Activated CD8-positive, alpha-beta T cell treated with anti-CD3 and anti-CD28 coated beads for 36 hours (primary cell): ENCODE measurements around the gene PGS1. TPM values are rescaled to one million over a fixed set of nuclear protein-coding genes. Genes with fewer than 3 reads are reported as not detected.

ENCODE experiments used
- ATAC-seq: fragments of 200-7000 bp; cut with Tn5 transposase; one replicate; pipeline ENCODE4 v1.10.0; 2021; ENCODE audit warnings: mild to moderate bottlenecking, moderate library complexity
- CTCF ChIA-PET: fragments of 350-600 bp; sonication (Branson Sonifier 250); formaldehyde crosslinking; loops from one replicate; lab custom pipeline; 2021; ENCODE audit warnings: antibody characterized with exemption; lab: Charles Lee
- POLR2A ChIA-PET: fragments of 350-600 bp; sonication (Branson Sonifier 250); formaldehyde crosslinking; loops from one replicate; lab custom pipeline; 2021; ENCODE audit warnings: antibody characterized with exemption; lab: Charles Lee
- DNase-seq: peaks from one replicate; pipeline ENCODE4 v3.0.0-alpha.2; 2020
- H3K27ac Mint-ChIP-seq: one replicate; pipeline ENCODE4 v1.8.0; 2021; ENCODE audit warnings: mild to moderate bottlenecking, mixed read lengths
- H3K27me3 Mint-ChIP-seq: one replicate; pipeline ENCODE4 v1.8.0; 2021; ENCODE audit warnings: mixed read lengths
- H3K36me3 Mint-ChIP-seq: one replicate; pipeline ENCODE4 v1.8.0; 2021; ENCODE audit warnings: low read depth, mixed read lengths
- H3K4me1 Mint-ChIP-seq: one replicate; pipeline ENCODE4 v1.8.0; 2021; ENCODE audit warnings: low read depth, mixed read lengths
- H3K4me3 Mint-ChIP-seq: one replicate; pipeline ENCODE4 v1.8.0; 2021; ENCODE audit warnings: mild to moderate bottlenecking, moderate library complexity, mixed read lengths
- H3K9me3 Mint-ChIP-seq: one replicate; pipeline ENCODE4 v1.8.0; 2021; ENCODE audit warnings: mixed read lengths
- intact Hi-C: fragments of 100-400 bp; cut with micrococcal nuclease; formaldehyde crosslinking; loops from one replicate; pipeline ENCODE4 v1.10.0; 2022
- total RNA-seq, 2 experiments: library from RNA; stranded (reverse); gene quantifications; one replicate each; pipeline ENCODE4 v1.2.3, GENCODE V29; 2021
- TF ChIP-seq, protein P1 (sequence below): fragments of 200-600 bp; IDR thresholded peaks from one replicate; pipeline ENCODE4 v1.8.0; 2022; ENCODE audit warnings: antibody characterized with exemption, mild to moderate bottlenecking

Gene PGS1
- total RNA-seq, 2 experiments from 2014 or later, result 42.1 to 43.3 TPM

GRCh38 chr17:78408476-78409050 lies 30.1 kb downstream of the PGS1 start:
- Mint-ChIP-seq H3K4me1 (peaks cover 42% of the 10 kb centered on the region), H3K27ac (peak overlapping the region; percentile 59), H3K27me3 (no peaks in the 10 kb centered on the region), H3K9me3 (no peaks in the 10 kb centered on the region), H3K4me3 (no peak overlapping the region), H3K36me3 (peaks cover 40% of the 10 kb centered on the region)
- DNase-seq (no peak), ATAC-seq (no peak)
- intact Hi-C loops, result no loop called here
- POLR2A ChIA-PET, result interaction anchor here (0.7 kb wide), 1 partner anchor 59 kb away, joined by 3 read pairs; no protein-coding TSS in a partner anchor
- CTCF ChIA-PET, result no interaction called here
- TF ChIP-seq, protein P1, sequence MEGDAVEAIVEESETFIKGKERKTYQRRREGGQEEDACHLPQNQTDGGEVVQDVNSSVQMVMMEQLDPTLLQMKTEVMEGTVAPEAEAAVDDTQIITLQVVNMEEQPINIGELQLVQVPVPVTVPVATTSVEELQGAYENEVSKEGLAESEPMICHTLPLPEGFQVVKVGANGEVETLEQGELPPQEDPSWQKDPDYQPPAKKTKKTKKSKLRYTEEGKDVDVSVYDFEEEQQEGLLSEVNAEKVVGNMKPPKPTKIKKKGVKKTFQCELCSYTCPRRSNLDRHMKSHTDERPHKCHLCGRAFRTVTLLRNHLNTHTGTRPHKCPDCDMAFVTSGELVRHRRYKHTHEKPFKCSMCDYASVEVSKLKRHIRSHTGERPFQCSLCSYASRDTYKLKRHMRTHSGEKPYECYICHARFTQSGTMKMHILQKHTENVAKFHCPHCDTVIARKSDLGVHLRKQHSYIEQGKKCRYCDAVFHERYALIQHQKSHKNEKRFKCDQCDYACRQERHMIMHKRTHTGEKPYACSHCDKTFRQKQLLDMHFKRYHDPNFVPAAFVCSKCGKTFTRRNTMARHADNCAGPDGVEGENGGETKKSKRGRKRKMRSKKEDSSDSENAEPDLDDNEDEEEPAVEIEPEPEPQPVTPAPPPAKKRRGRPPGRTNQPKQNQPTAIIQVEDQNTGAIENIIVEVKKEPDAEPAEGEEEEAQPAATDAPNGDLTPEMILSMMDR, result no peak

GRCh38 chr17:78409191-78409928 lies 30.9 kb downstream of the PGS1 start:
- intact Hi-C loops, result no loop called here
- H3K27ac Mint-ChIP-seq, result peak overlapping the region; percentile 9
- ChIA-PET POLR2A (no interaction called here), CTCF (interaction anchor here (3.5 kb wide), 1 partner anchor 48 kb away, joined by 15 read pairs; no protein-coding TSS in a partner anchor)
- no peak for DNase-seq
- no peak for ATAC-seq
- H3K4me1 Mint-ChIP-seq, result peaks cover 50% of the 10 kb centered on the region
- no peaks in the 10 kb centered on the region for H3K27me3 Mint-ChIP-seq
- no peaks in the 10 kb centered on the region for H3K9me3 Mint-ChIP-seq
- TF ChIP-seq, protein P1, result no peak
- no peak overlapping the region for H3K4me3 Mint-ChIP-seq
- H3K36me3 Mint-ChIP-seq, result peaks cover 35% of the 10 kb centered on the region

DNA sequence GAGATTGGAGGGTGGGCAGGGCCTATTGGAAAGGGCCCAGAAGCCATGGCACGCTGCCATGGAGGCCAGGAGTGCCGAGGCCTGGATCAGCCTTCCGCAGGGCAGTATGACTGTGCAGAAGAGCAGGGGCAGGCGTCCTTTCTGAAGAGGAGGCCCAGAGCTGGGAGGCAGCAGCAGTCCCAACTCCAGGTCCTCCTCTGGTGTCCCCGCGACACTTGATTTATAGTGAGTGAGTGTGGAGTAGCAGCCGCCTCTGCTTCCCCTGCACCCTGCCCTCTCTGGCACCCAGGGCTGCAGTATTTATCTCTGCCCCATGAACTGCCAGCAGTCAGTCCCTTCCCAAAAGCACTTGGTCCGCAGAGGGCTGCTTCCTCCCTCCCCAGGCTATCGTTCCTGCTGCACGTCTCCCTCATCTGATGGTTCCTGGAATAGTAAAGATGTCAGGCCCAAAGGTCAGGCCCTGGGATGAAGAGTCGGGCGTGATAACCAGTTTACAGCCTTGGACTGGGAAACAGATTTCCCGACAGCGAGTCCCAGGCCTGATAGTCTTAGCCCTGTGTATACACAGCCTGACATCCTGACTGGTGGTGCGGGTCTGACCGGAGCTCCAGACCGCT lies 32.9 kb downstream of the PGS1 start:
- no peak for ATAC-seq
- TF ChIP-seq, protein P1, result no peak
- Mint-ChIP-seq H3K27ac (peak overlapping the region; percentile 70), H3K27me3 (no peaks in the 10 kb centered on the region), H3K36me3 (peaks cover 32% of the 10 kb centered on the region), H3K4me3 (no peak overlapping the region), H3K9me3 (no peaks in the 10 kb centered on the region), H3K4me1 (peaks cover 66% of the 10 kb centered on the region)
- intact Hi-C loops, result no loop called here
- POLR2A ChIA-PET, result interaction anchor here (0.8 to 1.1 kb wide), 3 partner anchors 10 to 47 kb away, joined by 3 to 4 read pairs (median 3); no protein-coding TSS in a partner anchor
- no peak for DNase-seq
- CTCF ChIA-PET, result interaction anchor here (0.7 to 3.5 kb wide), 8 partner anchors 10 to 50 kb away, joined by 3 to 15 read pairs (median 4); no protein-coding TSS in a partner anchor

DNA sequence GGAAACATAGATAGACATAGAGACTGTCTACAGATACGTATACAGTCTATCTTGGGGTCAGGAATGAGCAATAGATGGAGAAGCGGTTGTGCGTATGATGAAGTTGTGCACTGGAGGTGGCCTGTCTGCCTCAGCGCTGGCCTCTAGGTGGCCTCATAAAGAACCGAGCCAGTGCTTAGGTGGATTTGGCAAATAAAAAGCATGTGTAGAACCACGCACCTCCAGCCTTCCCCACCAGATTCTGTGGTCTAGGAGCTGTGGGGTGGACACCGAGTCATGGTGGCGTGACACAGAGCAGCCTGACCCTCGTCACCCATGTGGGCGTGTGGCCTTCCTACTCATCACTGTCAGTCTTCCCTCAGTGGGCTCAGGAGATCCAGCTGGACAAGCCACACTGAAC lies 34.0 kb downstream of the PGS1 start:
- TF ChIP-seq, protein P1, result peak; percentile 56
- H3K4me1 Mint-ChIP-seq, result peaks cover 66% of the 10 kb centered on the region
- H3K27ac Mint-ChIP-seq, result peak overlapping the region; percentile 90
- no peaks in the 10 kb centered on the region for H3K9me3 Mint-ChIP-seq
- peak; percentile 68 for DNase-seq
- H3K36me3 Mint-ChIP-seq, result peaks cover 34% of the 10 kb centered on the region
- CTCF ChIA-PET, result interaction anchor here (0.7 to 3.5 kb wide), 10 partner anchors 11 to 162 kb away, joined by 3 to 15 read pairs (median 4); no protein-coding TSS in a partner anchor
- ATAC-seq, result peak; percentile 32
- intact Hi-C loops, result no loop called here
- no peak overlapping the region for H3K4me3 Mint-ChIP-seq
- POLR2A ChIA-PET, result interaction anchor here (0.6 to 1.1 kb wide), 3 partner anchors 11 to 50 kb away, joined by 3 read pairs; no protein-coding TSS in a partner anchor
- H3K27me3 Mint-ChIP-seq, result no peaks in the 10 kb centered on the region
